GM12875 (cell line): ENCODE results near the gene C10orf67.

Experiments
- H3K4me3 ChIP-seq: one replicate; pipeline ENCODE4 v1.5.1; 2011; ENCODE audit warnings: low read depth, low read length, control low read depth
- TF ChIP-seq, protein P1 (sequence below): IDR thresholded peaks from 2 replicates; pipeline ENCODE4 v1.5.1; 2011; ENCODE audit warnings: low read depth, mild to moderate bottlenecking, control low read depth, inconsistent platforms, low read length, moderate library complexity, borderline replicate concordance; ENCODE audit not compliant: insufficient read depth

Gene C10orf67

DNA sequence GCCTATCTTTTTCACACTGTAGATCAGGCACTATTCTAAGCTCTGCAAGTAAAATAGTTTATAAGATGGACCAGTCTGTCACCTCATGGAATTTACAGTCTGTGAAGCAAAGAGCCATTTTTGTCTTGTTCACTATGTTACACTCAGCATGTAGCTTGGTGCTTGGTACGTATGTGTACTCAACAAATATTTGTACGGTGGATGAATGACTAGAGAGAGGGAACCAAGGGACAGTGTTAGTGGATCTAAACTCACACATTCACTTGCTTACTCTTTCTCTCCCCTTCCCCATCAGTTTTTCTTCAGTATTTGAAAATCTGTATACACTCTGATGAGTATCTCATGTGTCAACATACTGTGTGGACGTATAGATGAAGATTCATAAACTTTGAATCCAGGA lies 106.6 kb downstream of the C10orf67 start:
- H3K4me3 ChIP-seq = no peak overlapping the region
- TF ChIP-seq, protein P1, sequence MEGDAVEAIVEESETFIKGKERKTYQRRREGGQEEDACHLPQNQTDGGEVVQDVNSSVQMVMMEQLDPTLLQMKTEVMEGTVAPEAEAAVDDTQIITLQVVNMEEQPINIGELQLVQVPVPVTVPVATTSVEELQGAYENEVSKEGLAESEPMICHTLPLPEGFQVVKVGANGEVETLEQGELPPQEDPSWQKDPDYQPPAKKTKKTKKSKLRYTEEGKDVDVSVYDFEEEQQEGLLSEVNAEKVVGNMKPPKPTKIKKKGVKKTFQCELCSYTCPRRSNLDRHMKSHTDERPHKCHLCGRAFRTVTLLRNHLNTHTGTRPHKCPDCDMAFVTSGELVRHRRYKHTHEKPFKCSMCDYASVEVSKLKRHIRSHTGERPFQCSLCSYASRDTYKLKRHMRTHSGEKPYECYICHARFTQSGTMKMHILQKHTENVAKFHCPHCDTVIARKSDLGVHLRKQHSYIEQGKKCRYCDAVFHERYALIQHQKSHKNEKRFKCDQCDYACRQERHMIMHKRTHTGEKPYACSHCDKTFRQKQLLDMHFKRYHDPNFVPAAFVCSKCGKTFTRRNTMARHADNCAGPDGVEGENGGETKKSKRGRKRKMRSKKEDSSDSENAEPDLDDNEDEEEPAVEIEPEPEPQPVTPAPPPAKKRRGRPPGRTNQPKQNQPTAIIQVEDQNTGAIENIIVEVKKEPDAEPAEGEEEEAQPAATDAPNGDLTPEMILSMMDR = no peak

DNA sequence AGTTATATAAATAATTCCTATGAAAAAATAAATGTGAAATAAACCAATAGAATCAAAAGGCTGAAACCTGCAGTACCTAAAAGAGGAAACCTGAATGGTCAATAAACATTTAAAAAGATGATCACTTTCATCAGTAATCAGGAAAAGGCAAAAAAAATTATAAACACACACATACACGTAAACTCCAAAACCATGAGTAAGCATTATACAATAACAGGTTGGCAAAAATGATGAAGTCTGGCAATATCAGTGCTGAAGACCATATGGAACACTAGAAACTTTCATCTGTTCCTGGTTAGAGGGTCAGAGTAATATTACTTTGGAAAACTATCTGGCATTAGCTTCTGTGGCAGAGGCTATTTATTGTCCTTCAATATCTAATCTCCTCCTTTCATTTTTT lies 114.0 kb downstream of the C10orf67 start:
- no peak overlapping the region for H3K4me3 ChIP-seq
- TF ChIP-seq, protein P1 = no peak

DNA sequence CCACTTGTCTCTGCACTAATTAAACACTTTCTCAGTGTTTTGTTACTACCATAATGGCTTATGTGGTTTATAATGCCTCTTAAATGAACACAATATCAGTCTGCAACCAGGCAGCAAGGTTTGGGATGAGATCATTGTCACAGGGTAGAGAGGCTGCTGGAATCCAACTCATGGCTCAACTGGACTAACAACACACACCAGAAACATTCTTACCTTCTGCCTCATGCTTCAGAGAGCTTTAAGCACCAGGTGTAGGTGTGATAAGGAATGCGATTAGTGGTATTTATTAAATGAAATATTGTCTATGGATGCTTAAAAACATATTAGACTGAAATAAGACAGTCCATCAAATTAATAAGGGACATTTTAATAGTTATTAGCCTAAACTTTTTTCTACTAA lies 127.1 kb downstream of the C10orf67 start:
- no peak overlapping the region for H3K4me3 ChIP-seq
- TF ChIP-seq, protein P1 = no peak

DNA sequence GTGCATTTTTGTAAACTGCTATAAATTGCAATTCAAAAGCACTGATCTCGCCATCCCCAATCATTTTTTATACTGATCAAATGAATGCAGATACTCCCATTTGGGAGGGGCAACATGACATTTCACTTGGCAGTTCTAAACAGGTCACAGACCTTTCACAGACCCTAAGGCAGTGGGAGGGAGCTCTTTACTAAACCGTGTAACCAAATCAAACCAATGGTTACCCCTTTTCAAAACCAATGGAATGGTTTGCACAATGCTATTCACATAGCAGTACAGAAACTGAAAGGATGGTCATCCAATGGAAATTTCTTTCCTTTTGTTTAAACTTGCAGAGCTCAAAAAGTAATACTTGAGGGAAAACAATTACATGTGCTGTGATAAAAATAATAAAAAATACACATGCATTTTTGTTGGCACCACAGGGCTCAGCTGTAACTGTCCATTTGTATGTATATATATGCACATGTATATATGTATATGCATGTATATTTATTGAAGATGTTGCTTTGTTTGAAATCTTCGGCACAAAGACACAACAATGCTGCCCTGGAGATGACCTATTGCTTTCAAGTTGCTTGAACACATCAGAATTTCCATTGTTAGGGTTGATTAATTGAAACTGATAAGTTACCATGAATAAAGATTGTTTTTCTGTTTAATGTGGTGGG lies 138.5 kb downstream of the C10orf67 start:
- H3K4me3 ChIP-seq = no peak overlapping the region
- TF ChIP-seq, protein P1 = no peak

DNA sequence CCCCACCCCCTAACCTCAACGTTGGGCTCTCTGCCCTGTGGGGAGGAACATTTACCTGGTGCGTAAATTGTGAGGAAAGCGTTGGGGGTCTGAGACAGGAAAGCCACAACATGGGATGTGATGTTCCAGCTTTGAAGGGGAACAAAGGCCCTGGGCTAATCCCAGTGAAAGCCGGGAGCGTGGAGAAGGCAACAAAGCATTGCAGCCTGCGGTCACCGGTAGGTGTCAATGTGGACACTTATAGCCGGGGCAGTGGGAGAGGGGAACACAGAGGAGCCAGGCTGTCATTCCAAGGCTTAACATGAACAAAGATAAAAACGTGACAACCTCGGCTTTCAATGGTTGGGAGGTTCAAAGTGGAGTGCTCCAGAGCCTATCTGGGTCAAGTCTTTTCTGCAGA lies 139.8 kb downstream of the C10orf67 start:
- TF ChIP-seq, protein P1 = no peak

DNA sequence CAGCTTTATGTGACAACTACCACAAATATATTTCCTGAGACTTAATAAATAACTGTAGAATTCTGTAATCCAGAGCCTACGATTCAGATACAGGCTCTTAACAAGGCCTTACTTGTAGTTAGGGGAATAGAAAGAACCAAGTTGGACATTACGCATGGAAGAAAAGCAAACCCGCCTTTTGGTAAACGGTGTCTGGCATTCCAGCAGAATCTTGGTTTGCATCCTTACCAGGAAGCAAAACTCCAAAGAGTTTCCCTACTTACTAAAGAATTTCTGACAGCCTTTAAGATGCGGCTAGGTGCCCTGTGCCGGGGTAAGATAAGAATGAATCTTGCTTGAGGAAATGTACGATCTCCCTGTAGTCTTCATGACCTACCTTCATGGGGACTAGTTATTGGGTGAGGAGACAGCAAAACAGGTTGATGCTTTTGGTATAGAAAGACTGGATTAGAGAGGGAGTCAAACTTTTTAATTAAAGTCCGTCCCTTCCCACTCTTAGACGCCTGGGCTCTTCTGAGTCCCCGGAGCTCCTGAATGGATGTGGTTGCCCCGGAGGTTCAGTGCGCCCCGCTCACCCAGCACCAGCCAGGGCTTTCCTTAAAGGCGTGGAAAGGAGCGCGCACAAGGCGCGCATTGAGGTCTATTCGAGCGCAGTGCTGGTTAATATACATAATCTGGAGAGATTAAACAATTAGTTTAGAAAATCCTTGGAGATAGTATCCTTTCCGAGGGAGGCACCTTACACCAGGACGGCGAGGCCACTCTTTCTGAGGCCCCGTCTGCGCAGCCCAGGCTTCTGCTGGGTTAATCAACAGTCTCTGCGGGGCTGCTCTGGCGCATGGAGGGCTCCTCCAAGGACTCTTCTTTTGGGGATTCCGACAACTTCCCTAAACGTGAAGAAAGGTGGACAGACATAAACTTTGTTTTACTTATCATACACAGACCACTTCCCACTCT lies 140.9 kb downstream of the C10orf67 start:
- TF ChIP-seq, protein P1 = no peak

More for the DNA sequence above, 139.8 kb downstream of the C10orf67 start:
- no peak overlapping the region for H3K4me3 ChIP-seq

More for the DNA sequence above, 140.9 kb downstream of the C10orf67 start:
- no peak overlapping the region for H3K4me3 ChIP-seq
